HG02798 (cell line): ENCODE results near the gene ARHGEF19.

Experiments
- ATAC-seq: cut with Tn5 transposase; IDR thresholded peaks from one replicate; pipeline ENCODE4 v1.9.1; 2021; ENCODE audit warnings: mild to moderate bottlenecking; ENCODE audit not compliant: unreplicated experiment, poor library complexity

Gene ARHGEF19

DNA sequence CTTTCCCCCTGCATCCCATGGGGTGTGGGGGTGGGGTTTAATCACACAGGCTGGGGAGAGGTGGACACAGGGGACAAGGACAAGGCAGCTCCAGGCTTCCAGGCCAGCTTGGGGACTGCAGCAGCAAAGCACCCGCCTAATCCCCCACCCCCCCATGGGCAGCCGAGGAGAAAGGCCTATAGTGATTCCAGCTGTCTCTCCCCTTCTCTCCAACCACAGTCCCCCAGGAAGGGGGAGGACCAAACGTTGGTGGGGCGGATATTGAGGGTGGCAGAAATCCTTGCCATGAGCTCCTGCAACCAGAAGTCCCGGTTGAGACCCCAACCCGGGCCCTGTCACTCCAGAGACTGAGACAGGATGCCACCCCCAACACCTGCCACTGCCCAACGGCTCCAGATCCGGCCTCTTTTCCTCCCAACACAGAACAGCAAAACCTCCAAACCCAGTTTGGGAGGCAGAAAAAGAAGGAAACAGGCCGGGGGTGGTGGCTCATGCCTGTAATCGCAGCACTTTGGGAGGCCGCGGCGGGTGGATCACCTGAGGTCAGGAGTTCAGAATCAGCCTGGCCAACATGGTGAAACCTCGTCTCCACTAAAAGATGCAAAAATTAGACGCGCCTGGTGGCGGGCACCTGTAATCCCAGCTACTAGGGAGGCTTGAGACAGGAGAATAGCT, 58.3 kb downstream of the ARHGEF19 start:
- no peak for ATAC-seq

DNA sequence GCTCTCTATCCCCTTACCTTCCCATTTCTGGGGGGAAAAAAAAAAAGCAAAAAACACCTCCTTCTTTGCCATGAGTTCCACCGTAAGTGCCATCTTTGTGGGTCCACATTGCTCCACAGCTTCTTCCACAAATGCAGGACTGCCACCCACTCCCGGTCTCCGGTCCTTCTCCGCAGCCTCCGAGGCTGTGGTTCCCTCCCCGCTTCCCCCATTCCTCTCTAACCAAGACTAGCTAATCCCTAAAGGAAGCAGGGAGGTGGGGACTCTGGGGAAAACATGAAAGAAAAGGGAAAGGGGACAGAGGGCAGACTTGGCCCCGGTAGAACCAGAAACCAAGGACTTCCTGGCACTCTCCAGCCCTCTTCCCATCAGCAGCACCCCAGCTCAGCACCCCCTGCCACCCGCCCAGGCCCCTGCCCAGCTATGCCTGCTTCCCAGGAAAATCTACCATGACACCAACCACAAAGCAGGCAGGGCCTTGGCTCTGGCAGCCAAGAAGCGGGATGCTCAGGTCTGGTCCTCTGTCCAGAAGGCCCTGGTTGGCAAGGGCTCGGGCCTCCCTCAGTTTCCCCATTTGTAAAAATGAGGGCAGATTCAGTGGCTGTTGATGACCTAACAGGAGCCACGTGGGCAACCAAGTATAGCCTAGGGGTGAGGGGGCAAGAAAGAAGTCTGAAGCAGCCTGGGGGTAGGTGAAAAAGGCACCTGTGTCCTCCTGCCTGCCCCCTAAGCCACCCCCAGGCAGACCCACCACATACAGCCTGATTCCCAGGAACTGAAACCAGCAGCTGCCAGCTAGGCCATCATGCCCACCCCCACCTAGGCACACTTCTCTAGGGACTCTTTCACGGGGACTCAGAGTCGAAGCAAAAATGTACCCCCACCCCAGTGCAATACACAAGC, 59.1 kb downstream of the ARHGEF19 start:
- no peak for ATAC-seq

DNA sequence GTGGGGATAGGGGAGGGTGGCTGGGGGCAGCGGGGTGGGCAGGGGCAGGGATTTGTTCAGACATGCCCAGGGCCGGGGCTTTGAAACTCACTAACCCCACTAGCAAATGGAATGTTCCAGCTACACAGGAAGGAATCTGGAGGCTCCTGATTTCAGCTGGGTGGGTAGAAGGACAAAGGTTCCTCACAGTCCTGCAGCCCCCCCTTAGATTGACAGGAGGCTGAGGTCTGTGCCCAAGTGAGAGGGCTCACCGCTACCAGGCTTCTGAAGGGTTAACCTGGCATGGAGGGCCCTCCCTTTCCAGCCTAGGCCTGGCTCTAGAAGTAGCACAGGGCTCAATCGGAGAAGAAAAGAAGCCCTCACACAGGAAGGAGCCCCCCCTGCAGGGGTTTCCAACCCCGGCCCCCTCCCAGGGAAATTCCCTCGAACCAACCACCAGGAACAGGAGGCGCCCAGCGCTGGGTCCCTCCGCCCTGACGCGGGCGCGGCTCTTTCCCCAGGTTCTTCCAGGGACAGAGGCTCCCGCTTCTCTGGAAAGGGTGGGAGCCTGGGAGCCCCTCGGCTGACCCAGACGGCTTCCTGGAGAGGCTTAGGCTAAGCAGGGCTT, 59.9 kb downstream of the ARHGEF19 start:
- ATAC-seq: no peak

DNA sequence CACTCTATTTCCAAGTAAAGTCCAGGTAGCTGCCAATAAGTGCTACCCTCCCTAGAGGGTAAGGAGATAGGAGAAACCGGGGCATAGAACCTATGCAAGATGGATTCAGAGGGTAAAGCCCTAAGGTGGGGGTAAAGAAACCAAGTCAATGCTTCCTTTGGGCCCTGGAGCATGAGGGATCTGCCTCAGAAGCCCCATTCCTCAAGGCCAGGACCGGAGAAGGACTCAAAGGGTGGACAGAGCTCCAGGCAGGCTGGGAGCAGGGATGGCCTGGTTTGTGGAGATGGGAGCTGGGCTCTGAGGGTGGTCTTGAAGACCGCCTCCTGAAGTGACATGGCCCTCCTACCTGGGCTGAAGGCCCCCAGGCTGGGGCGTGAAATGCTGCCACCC, 60.5 kb downstream of the ARHGEF19 start:
- ATAC-seq: no peak

DNA sequence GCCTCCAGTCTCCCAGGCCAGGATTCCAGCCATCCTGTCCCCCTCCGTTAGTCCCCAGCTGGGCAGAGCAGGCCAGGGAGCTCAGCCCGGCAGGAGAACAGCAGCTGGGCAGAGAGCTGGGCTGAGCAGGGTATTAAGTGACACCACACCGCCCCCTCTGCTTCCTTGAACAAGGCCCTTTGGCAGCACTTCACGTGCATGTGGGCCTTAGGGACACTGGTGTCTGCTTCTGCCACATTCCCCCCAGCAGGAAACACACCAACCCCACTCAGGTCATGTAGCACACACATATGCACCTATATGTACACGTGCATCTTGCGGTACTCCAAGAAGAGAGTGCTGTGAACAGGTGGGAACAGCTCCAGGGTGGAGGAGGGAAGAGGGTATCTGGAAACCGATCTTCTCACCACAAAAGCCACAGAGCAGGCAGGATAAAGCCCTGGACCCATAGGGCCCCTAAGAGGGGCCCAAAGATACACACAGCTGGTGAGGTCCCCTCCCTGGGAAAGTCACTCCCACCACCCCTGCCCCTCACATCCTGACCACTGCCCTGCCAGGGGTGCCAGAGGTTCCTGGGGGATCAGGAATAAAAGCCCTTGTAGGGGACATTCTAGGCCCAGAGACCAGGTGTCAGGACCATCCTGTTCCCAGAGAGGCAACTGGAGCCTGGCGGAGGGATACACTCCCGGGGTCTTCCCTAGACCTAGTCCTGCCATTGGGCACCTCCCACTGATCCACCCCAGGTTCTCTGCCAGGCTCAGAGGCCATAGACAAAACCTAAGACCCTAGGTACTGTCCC, 61.1 kb downstream of the ARHGEF19 start:
- ATAC-seq: no peak

DNA sequence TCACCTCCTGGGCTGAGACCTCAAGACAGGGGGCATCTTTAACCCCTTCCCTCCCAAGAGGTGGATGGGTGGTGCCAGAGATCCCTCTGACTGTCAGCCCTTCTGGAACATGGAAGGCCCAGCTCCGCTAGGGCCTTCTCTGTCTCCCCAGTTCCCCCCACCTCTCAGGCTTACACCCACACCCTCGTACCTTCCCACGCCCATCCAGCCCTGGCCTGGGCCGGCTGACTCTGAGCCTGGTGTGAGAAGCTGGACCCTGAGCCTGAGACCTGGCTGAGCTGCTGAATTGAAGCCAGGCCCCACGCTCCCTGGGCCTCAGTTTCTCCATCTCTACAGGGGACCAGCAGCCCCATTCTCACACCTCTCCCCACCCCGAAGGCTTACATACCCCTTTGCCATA, 61.9 kb downstream of the ARHGEF19 start:
- ATAC-seq: no peak

DNA sequence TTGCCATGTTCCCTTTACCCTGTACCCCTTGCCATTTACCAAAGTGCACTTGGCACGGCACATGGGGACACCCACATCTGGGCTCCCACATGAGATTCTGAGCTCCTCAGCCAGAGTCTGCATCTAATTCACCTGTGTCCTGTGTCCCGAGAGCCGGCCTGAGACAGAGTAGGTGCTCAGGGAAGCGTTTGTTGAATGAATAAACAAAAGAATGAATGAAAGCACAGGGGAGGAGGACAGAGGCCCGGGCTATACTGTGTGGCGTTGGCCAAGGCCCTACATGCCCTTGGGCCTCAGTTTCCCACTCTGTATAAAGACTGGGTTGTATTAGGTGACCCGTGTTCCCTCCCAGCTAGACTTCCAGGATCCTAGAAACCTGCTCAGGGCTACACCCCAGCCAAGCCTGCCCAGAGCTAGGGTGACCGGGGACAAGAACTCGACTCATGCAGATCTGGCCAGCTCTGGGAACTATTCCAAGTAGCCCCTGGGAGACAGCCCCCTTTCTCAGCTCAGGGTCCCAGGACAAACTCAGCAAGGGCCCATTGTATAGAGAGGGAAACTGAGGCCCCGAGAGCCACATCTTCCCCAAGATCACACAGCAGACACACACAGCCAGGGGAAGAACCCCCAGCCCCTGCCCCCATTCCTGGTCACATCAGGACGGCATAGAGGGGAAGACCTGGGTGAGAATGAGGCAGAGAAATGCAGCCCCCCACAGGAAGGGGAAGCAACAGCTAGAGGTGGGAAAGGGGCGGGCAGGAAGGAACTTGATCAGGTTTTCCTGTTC, 62.6 kb downstream of the ARHGEF19 start:
- no peak for ATAC-seq

DNA sequence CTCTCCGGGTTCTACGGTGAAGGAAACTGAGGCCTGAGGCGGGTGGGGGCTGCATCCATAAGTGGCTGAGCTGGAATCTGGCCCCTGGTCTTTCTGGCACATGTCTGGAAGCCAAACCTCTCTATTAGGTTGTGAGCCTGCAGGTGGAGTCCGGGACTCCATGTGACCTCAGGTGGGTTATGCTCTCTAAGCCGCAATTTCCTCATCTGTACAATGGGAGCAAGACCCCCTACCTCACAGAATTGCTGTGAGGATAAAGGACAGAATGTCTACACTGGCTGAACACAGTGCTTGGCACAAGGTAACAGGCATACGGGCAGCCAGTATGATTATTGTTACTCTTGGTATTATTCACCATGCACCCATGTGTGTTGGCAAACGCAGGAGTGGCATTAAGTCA, 63.3 kb downstream of the ARHGEF19 start:
- ATAC-seq: no peak

DNA sequence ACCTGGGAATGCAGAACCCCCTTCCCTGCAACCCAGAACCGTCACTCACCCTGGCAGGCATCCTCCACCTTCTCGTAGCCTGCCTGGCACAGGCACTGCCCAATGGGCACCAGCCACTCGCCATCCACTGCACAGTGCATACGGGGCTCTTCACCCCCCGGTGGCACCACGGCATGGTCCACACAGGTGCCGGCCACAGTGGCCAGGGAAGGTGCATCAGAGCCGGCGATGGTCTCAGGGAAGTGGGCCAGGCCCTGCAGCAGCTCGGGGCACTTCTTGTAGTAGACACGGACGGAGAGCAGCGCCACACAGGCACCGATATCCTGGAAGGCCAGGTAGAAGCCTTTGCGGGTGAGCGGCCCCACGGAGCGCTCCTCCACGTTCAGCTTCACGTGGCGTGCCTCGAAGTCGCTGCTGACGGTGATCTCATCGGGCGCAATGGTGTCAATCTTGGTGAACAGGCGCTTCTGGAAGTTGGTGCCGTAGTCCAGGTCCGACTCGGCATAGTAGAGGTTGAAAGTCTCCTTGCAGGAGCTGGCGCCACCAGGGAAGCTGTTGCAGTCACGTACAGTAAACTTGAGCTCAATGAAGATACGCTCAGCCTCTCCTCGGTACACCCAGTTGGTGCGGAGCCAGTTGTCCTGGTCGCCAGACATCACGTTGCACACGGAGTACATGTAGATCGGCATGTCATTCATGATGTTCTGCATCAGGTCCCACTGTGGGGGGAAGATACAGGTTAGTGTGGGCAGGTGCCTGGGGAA, 63.9 kb downstream of the ARHGEF19 start:
- ATAC-seq: no peak
